K562 (cell line): ENCODE measurements around the gene CNOT1. TPM values are rescaled to one million over a fixed set of nuclear protein-coding genes. Genes with fewer than 3 reads are reported as not detected.

ENCODE experiments used
- BRF1 ChIP-seq: IDR thresholded peaks from 3 replicates; pipeline ENCODE4 v1.6.1; 2011; ENCODE audit warnings: borderline replicate concordance, mild to moderate bottlenecking; ENCODE audit not compliant: insufficient read length; ENCODE audit errors: extremely low read depth
- HNRNPK ChIP-seq: fragments of 200-400 bp; formaldehyde crosslinking; IDR thresholded peaks from one replicate; pipeline ENCODE4 v1.6.1; 2018; ENCODE audit warnings: mild to moderate bottlenecking, low read depth, low read length; ENCODE audit not compliant: poor library complexity, severe bottlenecking
- HSF4 ChIP-seq: fragments of 250-450 bp; sonication (Bioruptor Pico); IDR thresholded peaks from 2 replicates; pipeline ENCODE4 v2.1.2; 2022; ENCODE audit warnings: mild to moderate bottlenecking, moderate library complexity, borderline replicate concordance
- MCM7 ChIP-seq, 2 experiments: fragments of 450-650 bp; IDR thresholded peaks; 2 replicates each; pipeline ENCODE4 v1.6.1; 2016 to 2018
- RBM15 ChIP-seq: fragments of 200-400 bp; formaldehyde crosslinking; IDR thresholded peaks from 2 replicates; pipeline ENCODE4 v1.6.1; 2018; ENCODE audit warnings: mild to moderate bottlenecking, low read length, moderate library complexity; ENCODE audit not compliant: insufficient read depth
- RNF2 ChIP-seq: sonication (generic); IDR thresholded peaks from 2 replicates; pipeline ENCODE4 v1.6.1; 2016
- SLC30A9 ChIP-seq: fragments of 250-450 bp; sonication (Bioruptor Pico); IDR thresholded peaks from 2 replicates; pipeline ENCODE4 v1.8.0; 2022; ENCODE audit warnings: mild to moderate bottlenecking, moderate library complexity
- SMARCA4 ChIP-seq: fragments of 450-650 bp; IDR thresholded peaks from 2 replicates; pipeline ENCODE4 v1.6.1; 2016
- ZNF41 ChIP-seq: fragments of 250-450 bp; sonication (Bioruptor Pico); conservative IDR thresholded peaks from 2 replicates; pipeline ENCODE4 v1.4.0; 2020; ENCODE audit warnings: mild to moderate bottlenecking
- ZNF551 ChIP-seq: fragments of 250-450 bp; sonication (Bioruptor Pico); IDR thresholded peaks from 2 replicates; pipeline ENCODE4 v1.5.0; 2021; ENCODE audit warnings: mild to moderate bottlenecking, moderate library complexity
- polyA plus RNA-seq, 8 experiments: library from polyadenylated mRNA; depleted of rRNA in 4 of 8; stranded (reverse) in 5 of 8; unstranded in 3 of 8; fragments of >200 nt; fragmentation: Nextera tagmentation in 2 of 8; fragmentation: Illumina TruSeq in 1 of 8; extraction: Ambion mirVana in 2 of 8; extraction: Trizol in 1 of 8; gene quantifications; 2 replicates each; pipeline versions ENCODE4 v1.2.1 to v1.2.3, GENCODE V29; 2011 to 2014; ENCODE audit warnings: inconsistent platforms in 1 of 8, missing spikeins in 1 of 8
- total RNA-seq, 7 experiments: library from RNA; depleted of rRNA in 6 of 7; stranded (reverse); fragments of >200 nt in 6 of 7; fragmentation: Illumina TruSeq in 2 of 7; extraction: Trizol in 2 of 7; gene quantifications; 2 replicates each; pipeline versions ENCODE4 v1.2.1 to v1.2.3, GENCODE V29; 2011 to 2021; ENCODE audit warnings: low replicate concordance in 1 of 7
- TF ChIP-seq, protein P1 (sequence below): sonication (generic); formaldehyde crosslinking; IDR thresholded peaks from 2 replicates; pipeline ENCODE4 v1.8.1; 2023; ENCODE audit warnings: mild to moderate bottlenecking, missing genetic modification reagents
- TF ChIP-seq, protein P2 (sequence below): fragments of 200-600 bp; sonication (generic); IDR thresholded peaks from one replicate; pipeline ENCODE4 v1.6.1; 2012; ENCODE audit warnings: mild to moderate bottlenecking, low read depth, low read length, inconsistent platforms
- TF ChIP-seq, protein P3 (sequence below): IDR thresholded peaks from 2 replicates; pipeline ENCODE4 v1.6.1; 2011; ENCODE audit not compliant: insufficient read length; ENCODE audit errors: extremely low read depth

CNOT1 gene
- total and polyA plus RNA-seq, 9 of the 15 experiments (the other 6 are each of a cell fraction or from before 2014, with no cell fraction given): 110 to 270 (median 220) TPM

DNA sequence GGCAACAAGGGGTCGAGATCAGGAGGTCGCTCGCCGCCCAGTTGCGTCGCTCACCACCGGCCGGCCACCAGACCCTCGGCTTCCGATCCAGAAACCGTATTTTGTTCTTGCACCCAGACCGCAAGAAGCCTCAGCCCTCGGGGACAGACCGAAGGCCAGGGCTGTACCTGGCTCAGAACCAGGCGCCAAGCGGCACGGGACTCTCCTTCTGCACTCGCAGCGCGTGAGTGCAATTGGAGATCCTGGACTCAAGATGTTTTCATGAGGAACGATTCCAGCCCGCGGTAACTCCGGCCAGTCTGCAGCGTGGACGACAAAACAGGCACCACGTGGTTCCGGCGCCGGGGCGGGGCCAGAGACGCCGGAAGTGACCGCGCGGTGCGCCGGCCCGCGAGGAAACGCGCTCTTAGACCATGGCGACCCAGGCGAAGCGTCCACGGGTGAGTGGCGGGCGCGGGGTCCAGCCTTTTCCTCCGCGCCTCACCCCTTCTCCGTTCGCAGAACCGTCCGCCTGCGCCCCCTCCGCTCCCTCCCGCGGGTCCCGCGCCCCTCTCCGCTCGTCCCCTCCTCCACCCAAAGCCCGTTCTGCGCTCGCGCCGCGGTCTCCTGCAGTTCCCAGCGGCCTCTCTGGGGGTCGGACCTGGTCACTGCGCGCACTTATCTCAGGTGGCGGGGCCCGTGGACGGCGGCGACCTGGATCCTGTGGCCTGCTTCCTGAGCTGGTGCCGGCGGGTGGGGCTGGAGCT, 114.3 kb downstream of the CNOT1 start, which contains the start of gene SETD6 (continued):
- TF ChIP-seq, protein P1, sequence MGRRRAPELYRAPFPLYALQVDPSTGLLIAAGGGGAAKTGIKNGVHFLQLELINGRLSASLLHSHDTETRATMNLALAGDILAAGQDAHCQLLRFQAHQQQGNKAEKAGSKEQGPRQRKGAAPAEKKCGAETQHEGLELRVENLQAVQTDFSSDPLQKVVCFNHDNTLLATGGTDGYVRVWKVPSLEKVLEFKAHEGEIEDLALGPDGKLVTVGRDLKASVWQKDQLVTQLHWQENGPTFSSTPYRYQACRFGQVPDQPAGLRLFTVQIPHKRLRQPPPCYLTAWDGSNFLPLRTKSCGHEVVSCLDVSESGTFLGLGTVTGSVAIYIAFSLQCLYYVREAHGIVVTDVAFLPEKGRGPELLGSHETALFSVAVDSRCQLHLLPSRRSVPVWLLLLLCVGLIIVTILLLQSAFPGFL (CRISPR knock-in tag): no peak
- TF ChIP-seq, protein P2, sequence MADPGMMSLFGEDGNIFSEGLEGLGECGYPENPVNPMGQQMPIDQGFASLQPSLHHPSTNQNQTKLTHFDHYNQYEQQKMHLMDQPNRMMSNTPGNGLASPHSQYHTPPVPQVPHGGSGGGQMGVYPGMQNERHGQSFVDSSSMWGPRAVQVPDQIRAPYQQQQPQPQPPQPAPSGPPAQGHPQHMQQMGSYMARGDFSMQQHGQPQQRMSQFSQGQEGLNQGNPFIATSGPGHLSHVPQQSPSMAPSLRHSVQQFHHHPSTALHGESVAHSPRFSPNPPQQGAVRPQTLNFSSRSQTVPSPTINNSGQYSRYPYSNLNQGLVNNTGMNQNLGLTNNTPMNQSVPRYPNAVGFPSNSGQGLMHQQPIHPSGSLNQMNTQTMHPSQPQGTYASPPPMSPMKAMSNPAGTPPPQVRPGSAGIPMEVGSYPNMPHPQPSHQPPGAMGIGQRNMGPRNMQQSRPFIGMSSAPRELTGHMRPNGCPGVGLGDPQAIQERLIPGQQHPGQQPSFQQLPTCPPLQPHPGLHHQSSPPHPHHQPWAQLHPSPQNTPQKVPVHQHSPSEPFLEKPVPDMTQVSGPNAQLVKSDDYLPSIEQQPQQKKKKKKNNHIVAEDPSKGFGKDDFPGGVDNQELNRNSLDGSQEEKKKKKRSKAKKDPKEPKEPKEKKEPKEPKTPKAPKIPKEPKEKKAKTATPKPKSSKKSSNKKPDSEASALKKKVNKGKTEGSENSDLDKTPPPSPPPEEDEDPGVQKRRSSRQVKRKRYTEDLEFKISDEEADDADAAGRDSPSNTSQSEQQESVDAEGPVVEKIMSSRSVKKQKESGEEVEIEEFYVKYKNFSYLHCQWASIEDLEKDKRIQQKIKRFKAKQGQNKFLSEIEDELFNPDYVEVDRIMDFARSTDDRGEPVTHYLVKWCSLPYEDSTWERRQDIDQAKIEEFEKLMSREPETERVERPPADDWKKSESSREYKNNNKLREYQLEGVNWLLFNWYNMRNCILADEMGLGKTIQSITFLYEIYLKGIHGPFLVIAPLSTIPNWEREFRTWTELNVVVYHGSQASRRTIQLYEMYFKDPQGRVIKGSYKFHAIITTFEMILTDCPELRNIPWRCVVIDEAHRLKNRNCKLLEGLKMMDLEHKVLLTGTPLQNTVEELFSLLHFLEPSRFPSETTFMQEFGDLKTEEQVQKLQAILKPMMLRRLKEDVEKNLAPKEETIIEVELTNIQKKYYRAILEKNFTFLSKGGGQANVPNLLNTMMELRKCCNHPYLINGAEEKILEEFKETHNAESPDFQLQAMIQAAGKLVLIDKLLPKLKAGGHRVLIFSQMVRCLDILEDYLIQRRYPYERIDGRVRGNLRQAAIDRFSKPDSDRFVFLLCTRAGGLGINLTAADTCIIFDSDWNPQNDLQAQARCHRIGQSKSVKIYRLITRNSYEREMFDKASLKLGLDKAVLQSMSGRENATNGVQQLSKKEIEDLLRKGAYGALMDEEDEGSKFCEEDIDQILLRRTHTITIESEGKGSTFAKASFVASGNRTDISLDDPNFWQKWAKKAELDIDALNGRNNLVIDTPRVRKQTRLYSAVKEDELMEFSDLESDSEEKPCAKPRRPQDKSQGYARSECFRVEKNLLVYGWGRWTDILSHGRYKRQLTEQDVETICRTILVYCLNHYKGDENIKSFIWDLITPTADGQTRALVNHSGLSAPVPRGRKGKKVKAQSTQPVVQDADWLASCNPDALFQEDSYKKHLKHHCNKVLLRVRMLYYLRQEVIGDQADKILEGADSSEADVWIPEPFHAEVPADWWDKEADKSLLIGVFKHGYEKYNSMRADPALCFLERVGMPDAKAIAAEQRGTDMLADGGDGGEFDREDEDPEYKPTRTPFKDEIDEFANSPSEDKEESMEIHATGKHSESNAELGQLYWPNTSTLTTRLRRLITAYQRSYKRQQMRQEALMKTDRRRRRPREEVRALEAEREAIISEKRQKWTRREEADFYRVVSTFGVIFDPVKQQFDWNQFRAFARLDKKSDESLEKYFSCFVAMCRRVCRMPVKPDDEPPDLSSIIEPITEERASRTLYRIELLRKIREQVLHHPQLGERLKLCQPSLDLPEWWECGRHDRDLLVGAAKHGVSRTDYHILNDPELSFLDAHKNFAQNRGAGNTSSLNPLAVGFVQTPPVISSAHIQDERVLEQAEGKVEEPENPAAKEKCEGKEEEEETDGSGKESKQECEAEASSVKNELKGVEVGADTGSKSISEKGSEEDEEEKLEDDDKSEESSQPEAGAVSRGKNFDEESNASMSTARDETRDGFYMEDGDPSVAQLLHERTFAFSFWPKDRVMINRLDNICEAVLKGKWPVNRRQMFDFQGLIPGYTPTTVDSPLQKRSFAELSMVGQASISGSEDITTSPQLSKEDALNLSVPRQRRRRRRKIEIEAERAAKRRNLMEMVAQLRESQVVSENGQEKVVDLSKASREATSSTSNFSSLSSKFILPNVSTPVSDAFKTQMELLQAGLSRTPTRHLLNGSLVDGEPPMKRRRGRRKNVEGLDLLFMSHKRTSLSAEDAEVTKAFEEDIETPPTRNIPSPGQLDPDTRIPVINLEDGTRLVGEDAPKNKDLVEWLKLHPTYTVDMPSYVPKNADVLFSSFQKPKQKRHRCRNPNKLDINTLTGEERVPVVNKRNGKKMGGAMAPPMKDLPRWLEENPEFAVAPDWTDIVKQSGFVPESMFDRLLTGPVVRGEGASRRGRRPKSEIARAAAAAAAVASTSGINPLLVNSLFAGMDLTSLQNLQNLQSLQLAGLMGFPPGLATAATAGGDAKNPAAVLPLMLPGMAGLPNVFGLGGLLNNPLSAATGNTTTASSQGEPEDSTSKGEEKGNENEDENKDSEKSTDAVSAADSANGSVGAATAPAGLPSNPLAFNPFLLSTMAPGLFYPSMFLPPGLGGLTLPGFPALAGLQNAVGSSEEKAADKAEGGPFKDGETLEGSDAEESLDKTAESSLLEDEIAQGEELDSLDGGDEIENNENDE: no peak
- TF ChIP-seq HNRNPK: peak; percentile 39
- no peak for TF ChIP-seq ZNF551
- TF ChIP-seq, protein P3, sequence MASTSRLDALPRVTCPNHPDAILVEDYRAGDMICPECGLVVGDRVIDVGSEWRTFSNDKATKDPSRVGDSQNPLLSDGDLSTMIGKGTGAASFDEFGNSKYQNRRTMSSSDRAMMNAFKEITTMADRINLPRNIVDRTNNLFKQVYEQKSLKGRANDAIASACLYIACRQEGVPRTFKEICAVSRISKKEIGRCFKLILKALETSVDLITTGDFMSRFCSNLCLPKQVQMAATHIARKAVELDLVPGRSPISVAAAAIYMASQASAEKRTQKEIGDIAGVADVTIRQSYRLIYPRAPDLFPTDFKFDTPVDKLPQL: no peak
- no peak for TF ChIP-seq RNF2
- no peak for TF ChIP-seq MCM7 (IDR thresholded peaks at IDR 0.05)
- TF ChIP-seq BRF1: no peak
- no peak for TF ChIP-seq HSF4 (CRISPR knock-in tag)
- no peak for TF ChIP-seq SLC30A9 (CRISPR knock-in tag)
- TF ChIP-seq ZNF41 (CRISPR knock-in tag): no peak
- TF ChIP-seq SMARCA4: no peak
- no peak for TF ChIP-seq RBM15
